Mucosa of stomach (tissue), 1 donor: ENCODE measurements around the gene DENND4C.
"Not testable (repeated sequence)": the region's sequence is repeated elsewhere in the genome, so short reads cannot be mapped to it uniquely, and the experiment has no call there.

ENCODE experiments used
- H3K27me3 ChIP-seq: one replicate; pipeline ENCODE4 v1.7.0; 2013; ENCODE audit warnings: mild to moderate bottlenecking, low read length; ENCODE audit not compliant: control insufficient read depth, insufficient read depth
- H3K36me3 ChIP-seq: one replicate; pipeline ENCODE4 v1.7.0; 2013; ENCODE audit warnings: low read length; ENCODE audit not compliant: control insufficient read depth, insufficient read depth
- H3K4me1 ChIP-seq: one replicate; pipeline ENCODE4 v1.7.0; 2013; ENCODE audit warnings: mild to moderate bottlenecking, low read length; ENCODE audit not compliant: control insufficient read depth, insufficient read depth
- H3K4me3 ChIP-seq: one replicate; pipeline ENCODE4 v1.7.0; 2013; ENCODE audit warnings: low read length
- H3K9ac ChIP-seq: one replicate; pipeline ENCODE4 v1.7.0; 2013; ENCODE audit warnings: mild to moderate bottlenecking, low read length, moderate library complexity
- H3K9me3 ChIP-seq: one replicate; pipeline ENCODE4 v1.7.0; 2013; ENCODE audit warnings: mild to moderate bottlenecking, low read length, moderate library complexity; ENCODE audit not compliant: control insufficient read depth
- donor health status: Pancreatic carcinoma.

The DENND4C gene

DNA sequence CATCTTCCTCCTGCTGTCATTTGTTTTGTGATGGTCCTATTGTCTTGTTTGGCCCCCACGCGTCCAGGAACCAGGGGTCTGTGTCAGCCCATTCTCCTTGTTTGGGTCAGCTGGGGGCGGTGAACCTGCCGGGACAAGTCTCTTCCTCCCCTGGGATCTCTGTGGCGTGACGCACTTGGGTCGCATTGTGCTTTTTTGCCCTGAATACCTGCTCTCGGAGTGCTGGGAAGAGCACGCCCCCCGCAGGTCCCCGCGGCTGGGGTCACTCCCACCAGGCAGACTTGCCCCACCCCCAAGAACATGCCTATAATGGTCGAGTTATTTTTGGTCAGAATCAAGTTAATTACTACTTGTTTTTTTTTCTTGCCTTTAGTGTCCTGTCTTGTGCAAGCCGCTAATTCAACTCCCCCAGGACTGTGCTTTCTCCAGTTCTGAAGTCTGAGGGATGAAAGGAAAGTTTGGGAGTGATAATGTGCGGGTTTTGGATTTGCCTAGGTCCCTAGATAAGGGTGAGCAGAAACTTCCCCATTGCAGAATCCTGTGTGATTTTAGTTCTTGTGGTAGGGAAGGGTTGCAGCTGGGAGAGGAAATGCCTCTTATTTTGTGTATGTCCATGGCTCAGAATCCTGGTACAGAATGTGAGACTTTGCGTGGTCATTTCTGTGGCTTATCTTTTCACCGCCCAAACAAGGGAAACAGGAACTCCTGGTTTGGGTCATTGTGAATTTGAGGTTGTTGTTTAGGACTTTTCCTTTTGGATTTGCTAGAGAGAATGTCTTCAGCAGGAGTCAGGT lies 179.1 kb downstream of the DENND4C start:
- Histone ChIP-seq H3K4me3 (peak overlapping the region; percentile 92), H3K9ac (peak overlapping the region; percentile 93), H3K36me3 (no peaks in the 10 kb centered on the region), H3K27me3 (no peaks in the 10 kb centered on the region), H3K4me1 (peaks cover 41% of the 10 kb centered on the region), H3K9me3 (no peaks in the 10 kb centered on the region)

- peaks cover 36% of the 10 kb centered on the region for H3K4me1 ChIP-seq
- peak overlapping the region; percentile 92 for H3K4me3 ChIP-seq
- no peaks in the 10 kb centered on the region for H3K36me3 ChIP-seq
- peak overlapping the region; percentile 93 for H3K9ac ChIP-seq
- no peaks in the 10 kb centered on the region for H3K9me3 ChIP-seq
- H3K27me3 ChIP-seq, result no peaks in the 10 kb centered on the region
Observed at GRCh38 chr9:19410195-19410503, 179.7 kb downstream of the DENND4C start.

DNA sequence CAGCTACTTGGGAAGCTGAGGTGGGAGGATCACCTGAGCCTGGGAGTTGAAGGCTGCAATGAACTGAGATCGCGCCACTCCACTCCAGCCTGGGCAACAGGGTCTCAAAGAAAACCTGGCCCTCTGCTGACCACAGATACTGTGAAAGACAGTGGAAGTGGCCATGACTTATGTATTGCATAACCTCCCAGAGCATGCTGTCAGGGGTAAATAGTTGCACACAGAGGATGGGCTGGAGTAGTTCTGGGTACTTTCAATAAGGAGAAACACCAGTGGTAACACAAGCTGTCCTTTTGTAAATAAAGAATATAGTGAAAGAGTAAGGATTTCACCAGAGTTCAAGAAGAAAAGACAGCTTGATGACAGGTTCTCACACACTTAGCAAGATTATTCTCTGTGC lies 180.1 kb downstream of the DENND4C start:
- Histone ChIP-seq H3K9ac (peak overlapping the region; percentile 93), H3K9me3 (no peaks in the 10 kb centered on the region), H3K4me1 (peaks cover 32% of the 10 kb centered on the region), H3K27me3 (no peaks in the 10 kb centered on the region), H3K36me3 (no peaks in the 10 kb centered on the region), H3K4me3 (peak overlapping the region; percentile 92)

- Histone ChIP-seq H3K36me3 (no peaks in the 10 kb centered on the region), H3K9ac (peak overlapping the region; percentile 93), H3K4me3 (no peak overlapping the region), H3K9me3 (no peaks in the 10 kb centered on the region), H3K27me3 (no peaks in the 10 kb centered on the region), H3K4me1 (peaks cover 27% of the 10 kb centered on the region)
Observed at GRCh38 chr9:19411316-19411715, 180.8 kb downstream of the DENND4C start.

GRCh38 chr9:19413456-19413855 lies 183.0 kb downstream of the DENND4C start:
- Histone ChIP-seq H3K9ac (peak overlapping the region; percentile 29), H3K4me1 (peaks cover 27% of the 10 kb centered on the region)
- H3K9me3 ChIP-seq, H3K4me3 ChIP-seq, H3K36me3 ChIP-seq, H3K27me3 ChIP-seq: not testable (repeated sequence)

- no peak overlapping the region for H3K4me3 ChIP-seq
- H3K36me3 ChIP-seq, result no peaks in the 10 kb centered on the region
- no peak overlapping the region for H3K9ac ChIP-seq
- peaks cover 13% of the 10 kb centered on the region for H3K4me1 ChIP-seq
- H3K27me3 ChIP-seq, result no peaks in the 10 kb centered on the region
- H3K9me3 ChIP-seq, result no peaks in the 10 kb centered on the region
Observed at GRCh38 chr9:19416143-19416542, 185.7 kb downstream of the DENND4C start.

GRCh38 chr9:19420877-19421276 lies 190.4 kb downstream of the DENND4C start:
- Histone ChIP-seq H3K4me3 (no peak overlapping the region), H3K4me1 (no peaks in the 10 kb centered on the region), H3K36me3 (peaks cover 4% of the 10 kb centered on the region), H3K9ac (no peak overlapping the region), H3K9me3 (no peaks in the 10 kb centered on the region), H3K27me3 (no peaks in the 10 kb centered on the region)
